ENCODE measurements around the gene MICALL2. TPM values are rescaled to one million over a fixed set of nuclear protein-coding genes. Genes with fewer than 3 reads are reported as not detected.

MICALL2 gene
- total RNA-seq, 1 donor from 2014 or later = 64.9 TPM

- no peak for DNase-seq (ENCODE audit: extremely low read depth, low read depth, low spot score)
Observed at GRCh38 chr7:1397491-1398327, 61.6 kb downstream of the MICALL2 start.

- DNase-seq (ENCODE audit: extremely low read depth, low read depth, low spot score) = no peak
Observed at GRCh38 chr7:1396195-1396594, 63.1 kb downstream of the MICALL2 start.

GRCh38 chr7:1395211-1396070 is 63.8 kb downstream of the MICALL2 start:
- no peak for DNase-seq (ENCODE audit: extremely low read depth, low read depth, low spot score)

- DNase-seq (ENCODE audit: extremely low read depth, low read depth, low spot score) = no peak
Observed at GRCh38 chr7:1394371-1394770, 64.9 kb downstream of the MICALL2 start.

GRCh38 chr7:1393421-1393820 is 65.8 kb downstream of the MICALL2 start:
- no peak for DNase-seq (ENCODE audit: extremely low read depth, low read depth, low spot score)

GRCh38 chr7:1392556-1392955 is 66.7 kb downstream of the MICALL2 start:
- DNase-seq (ENCODE audit: extremely low read depth, low read depth, low spot score) = no peak

GRCh38 chr7:1391449-1391848 is 67.8 kb downstream of the MICALL2 start:
- no peak for DNase-seq (ENCODE audit: extremely low read depth, low read depth, low spot score)

- no peak for DNase-seq (ENCODE audit: extremely low read depth, low read depth, low spot score)
Observed at GRCh38 chr7:1388703-1389335, 70.5 kb downstream of the MICALL2 start.

- DNase-seq (ENCODE audit: extremely low read depth, low read depth, low spot score) = no peak
Observed at GRCh38 chr7:1388021-1388702, 71.1 kb downstream of the MICALL2 start.

GRCh38 chr7:1387261-1387660 is 72.0 kb downstream of the MICALL2 start:
- no peak for DNase-seq (ENCODE audit: extremely low read depth, low read depth, low spot score)

- no peak for DNase-seq (ENCODE audit: extremely low read depth, low read depth, low spot score)
Observed at GRCh38 chr7:1386623-1387220, 72.5 kb downstream of the MICALL2 start.

- no peak for DNase-seq (ENCODE audit: extremely low read depth, low read depth, low spot score)
Observed at GRCh38 chr7:1385809-1386622, 73.3 kb downstream of the MICALL2 start.

GRCh38 chr7:1385086-1385808 is 74.0 kb downstream of the MICALL2 start:
- DNase-seq (ENCODE audit: extremely low read depth, low read depth, low spot score) = no peak

Other genes starting within 250 kb of the MICALL2 start
- not detected in 2 replicates for gene UNCX, start 226.6 kb downstream of the MICALL2 start, total RNA-seq
- gene INTS1, start 44.9 kb upstream of the MICALL2 start, total RNA-seq = 67.0 and 85.4 TPM in 2 replicates
- 34.9 and 45.1 TPM in 2 replicates for gene MAFK, start 71.2 kb upstream of the MICALL2 start, total RNA-seq
- 0.64 and 0.68 TPM in 2 replicates for gene TMEM184A, start 96.7 kb upstream of the MICALL2 start, total RNA-seq
- 32.3 and 45.6 TPM in 2 replicates for gene PSMG3, start 110.6 kb upstream of the MICALL2 start, total RNA-seq
- 0.05 and 1.5 TPM in 2 replicates for gene ELFN1, start 210.8 kb upstream of the MICALL2 start, total RNA-seq

Data from glomerular endothelial cell (primary cell).